Sigmoid colon (tissue), 3 donors: ENCODE data around the gene TDRD7.

Experiments used
- CTCF ChIP-seq, 4 experiments: fragments of 450-650 bp in 3 of 4; fragments of 200-600 bp in 1 of 4; IDR thresholded peaks; one replicate each; pipeline ENCODE4 v1.5.1; 2016 to 2019; ENCODE audit warnings: antibody characterized with exemption in 4 of 4, mild to moderate bottlenecking in 3 of 4, moderate library complexity in 2 of 4
- POLR2A ChIP-seq, 2 donors: fragments of 450-650 bp; IDR thresholded peaks; one replicate each; pipeline ENCODE4 v1.6.1; 2016; ENCODE audit warnings: antibody characterized with exemption in 2 of 2, mild to moderate bottlenecking in 2 of 2, moderate library complexity in 2 of 2

- TF ChIP-seq CTCF (IDR thresholded peaks at IDR 0.05) = no peak
- no peak for TF ChIP-seq POLR2A (IDR thresholded peaks at IDR 0.05)
These were observed 51.0 kb downstream of the TDRD7 start for GRCh38 chr9:97462914-97463313.
